ENCODE data around the gene PSD2.

The PSD2 gene

GRCh38 chr5:139838381-139839197 is 43.0 kb downstream of the PSD2 start:
- DNase-seq: no peak

GRCh38 chr5:139839232-139839815 is 43.7 kb downstream of the PSD2 start:
- no peak for DNase-seq

- no peak for DNase-seq
These were observed 44.3 kb downstream of the PSD2 start for GRCh38 chr5:139839918-139840317.

GRCh38 chr5:139841549-139841948 is 45.9 kb downstream of the PSD2 start:
- no peak for DNase-seq

- DNase-seq: no peak
These were observed 46.7 kb downstream of the PSD2 start for GRCh38 chr5:139842321-139842720.

GRCh38 chr5:139843991-139844390 is 48.4 kb downstream of the PSD2 start:
- DNase-seq: no peak

- no peak for DNase-seq
These were observed 49.0 kb downstream of the PSD2 start for GRCh38 chr5:139844472-139845145.

GRCh38 chr5:139845846-139846681 is 50.5 kb downstream of the PSD2 start:
- no peak for DNase-seq

GRCh38 chr5:139847091-139847490 is 51.5 kb downstream of the PSD2 start:
- no peak for DNase-seq

GRCh38 chr5:139847790-139848507 is 52.3 kb downstream of the PSD2 start:
- peak; percentile 70 for DNase-seq

- peak; percentile 31 for DNase-seq
These were observed 53.0 kb downstream of the PSD2 start for GRCh38 chr5:139848508-139849100.

- DNase-seq: no peak
These were observed 53.9 kb downstream of the PSD2 start for GRCh38 chr5:139849501-139849900.

- no peak for DNase-seq
These were observed 54.3 kb downstream of the PSD2 start for GRCh38 chr5:139849942-139850341.

GRCh38 chr5:139850423-139851016 is 54.9 kb downstream of the PSD2 start:
- DNase-seq: no peak

GRCh38 chr5:139851558-139851957 is 56.0 kb downstream of the PSD2 start:
- DNase-seq: no peak

GRCh38 chr5:139852696-139853095 is 57.1 kb downstream of the PSD2 start:
- no peak for DNase-seq

GRCh38 chr5:139854029-139854605 is 58.5 kb downstream of the PSD2 start:
- DNase-seq: no peak

- DNase-seq: no peak
These were observed 59.3 kb downstream of the PSD2 start for GRCh38 chr5:139854953-139855352.

GRCh38 chr5:139855451-139855850 is 59.8 kb downstream of the PSD2 start:
- no peak for DNase-seq

- DNase-seq: no peak
These were observed 60.4 kb downstream of the PSD2 start for GRCh38 chr5:139855946-139856540.

GRCh38 chr5:139856714-139857113 is 61.1 kb downstream of the PSD2 start:
- DNase-seq: no peak
